Transverse colon (tissue), 3 donors: Measurements from ENCODE around the gene CACNB3.

ENCODE experiments used
- CTCF ChIP-seq, 5 experiments: fragments of 200-600 bp in 3 of 5; fragments of 450-650 bp in 2 of 5; sonication (generic) in 3 of 5; IDR thresholded peaks; 1 replicate in 2 of 5; 2 replicates in 3 of 5; pipeline ENCODE4 v1.5.1; 2016 to 2017; ENCODE audit warnings: antibody characterized with exemption in 5 of 5, inconsistent platforms in 3 of 5, mild to moderate bottlenecking in 2 of 5, moderate library complexity in 1 of 5
- POLR2A ChIP-seq: fragments of 450-650 bp; IDR thresholded peaks from one replicate; pipeline ENCODE4 v1.6.1; 2016; ENCODE audit warnings: antibody characterized with exemption, mild to moderate bottlenecking, moderate library complexity

- TF ChIP-seq CTCF (IDR thresholded peaks at IDR 0.05) (no peak), POLR2A (no peak)
Observed at GRCh38 chr12:48827513-48828096, 9.3 kb downstream of the CACNB3 start.
